GM06990 (cell line): ENCODE measurements around the gene ITPKA.

ENCODE experiments used
- DNase-seq: peaks from one replicate; pipeline ENCODE4 v3.0.0-alpha.2; 2011; ENCODE audit not compliant: insufficient read length; ENCODE audit errors: extremely low read depth
- H3K27me3 ChIP-seq: replicated peaks from 2 replicates; pipeline ENCODE4 v1.6.0; 2011; ENCODE audit warnings: low read length; ENCODE audit not compliant: control insufficient read depth, insufficient read depth
- H3K36me3 ChIP-seq: 2 replicates; pipeline ENCODE4 v1.5.1; 2011; ENCODE audit warnings: low read length; ENCODE audit not compliant: control insufficient read depth, insufficient read depth
- H3K4me3 ChIP-seq: replicated peaks from 2 replicates; pipeline ENCODE4 v1.5.1; 2011; ENCODE audit warnings: low read depth, mild to moderate bottlenecking, control low read depth, low read length
- CTCF ChIP-seq: IDR thresholded peaks from 2 replicates; pipeline ENCODE4 v1.5.1; 2011; ENCODE audit warnings: low read length, control low read depth, mild to moderate bottlenecking, inconsistent platforms; ENCODE audit not compliant: insufficient read depth, poor library complexity, severe bottlenecking

Gene ITPKA

GRCh38 chr15:41492597-41493204, 973 bp upstream of the ITPKA start:
- Histone ChIP-seq H3K27me3 (no peaks in the 10 kb centered on the region; the same call in 1 of the 2 replicates), H3K4me3 (peak overlapping the region; percentile 61), H3K36me3 (no peaks in the 10 kb centered on the region)
- no peak for DNase-seq
- TF ChIP-seq CTCF: no peak

- Histone ChIP-seq H3K27me3 (no peaks in the 10 kb centered on the region; the same call in 1 of the 2 replicates), H3K36me3 (no peaks in the 10 kb centered on the region), H3K4me3 (peak overlapping the region; percentile 61)
- TF ChIP-seq CTCF: no peak
- no peak for DNase-seq
Observed at GRCh38 chr15:41493902-41494189, 172 bp downstream of the ITPKA start.

- peak overlapping the region; percentile 61 for H3K4me3 ChIP-seq
- TF ChIP-seq CTCF: no peak
- no peaks in the 10 kb centered on the region; the same call in 1 of the 2 replicates for H3K27me3 ChIP-seq
- DNase-seq: peak; percentile 59
- no peaks in the 10 kb centered on the region for H3K36me3 ChIP-seq
Observed at GRCh38 chr15:41494190-41494921, 682 bp downstream of the ITPKA start.

GRCh38 chr15:41494922-41495735, 1.5 kb downstream of the ITPKA start:
- Histone ChIP-seq H3K36me3 (no peaks in the 10 kb centered on the region), H3K4me3 (peak overlapping the region; percentile 61), H3K27me3 (no peaks in the 10 kb centered on the region; the same call in 1 of the 2 replicates)
- no peak for TF ChIP-seq CTCF
- DNase-seq: peak; percentile 52

GRCh38 chr15:41495736-41496599, 2.3 kb downstream of the ITPKA start:
- Histone ChIP-seq H3K4me3 (peak overlapping the region; percentile 61), H3K36me3 (no peaks in the 10 kb centered on the region), H3K27me3 (no peaks in the 10 kb centered on the region; the same call in 1 of the 2 replicates)
- DNase-seq: no peak
- TF ChIP-seq CTCF: no peak
